ENCODE data around the gene CAVIN3. TPM values are rescaled to one million over a fixed set of nuclear protein-coding genes. Genes with fewer than 3 reads are reported as not detected.

The CAVIN3 gene, protein sequence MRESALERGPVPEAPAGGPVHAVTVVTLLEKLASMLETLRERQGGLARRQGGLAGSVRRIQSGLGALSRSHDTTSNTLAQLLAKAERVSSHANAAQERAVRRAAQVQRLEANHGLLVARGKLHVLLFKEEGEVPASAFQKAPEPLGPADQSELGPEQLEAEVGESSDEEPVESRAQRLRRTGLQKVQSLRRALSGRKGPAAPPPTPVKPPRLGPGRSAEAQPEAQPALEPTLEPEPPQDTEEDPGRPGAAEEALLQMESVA
- total RNA-seq, result 10 to 100 TPM; 61.2 to 87.4 TPM
- polyA plus RNA-seq (ENCODE audit: insufficient read length in 6 of 6), result 10 to 100 TPM; 19.0 to 39.2 (median 25.6) TPM
- long read RNA-seq, donor 1, transcript CAVIN3-201 (2 exons, 1,174 nt), result major isoform, 61 of 63 reads
- long read RNA-seq, donor 1, partial matches to known transcripts, result 0 of 63 reads
- long read RNA-seq, donor 1, other reads (novel, unspliced or antisense), result 0 of 63 reads
- long read RNA-seq, donor 2, transcript CAVIN3-201 (2 exons, 1,174 nt), result major isoform, 45 of 53 reads
- long read RNA-seq, donor 2, partial matches to known transcripts, result 0 of 53 reads
- long read RNA-seq, donor 2, other reads (novel, unspliced or antisense), result 6 of 53 reads
- long read RNA-seq, donor 3, transcript CAVIN3-201 (2 exons, 1,174 nt), result major isoform, 25 of 26 reads
- long read RNA-seq, donor 3, partial matches to known transcripts, result 0 of 26 reads
- long read RNA-seq, donor 3, other reads (novel, unspliced or antisense), result 0 of 26 reads
- long read RNA-seq, donor 4, transcript CAVIN3-201 (2 exons, 1,174 nt), result major isoform, 153 of 187 reads
- long read RNA-seq, donor 4, partial matches to known transcripts, result 1 of 187 reads
- long read RNA-seq, donor 4, other reads (novel, unspliced or antisense), result 31 of 187 reads
- long read RNA-seq, donor 5, transcript CAVIN3-201 (2 exons, 1,174 nt), result major isoform, 33 of 34 reads
- long read RNA-seq, donor 5, partial matches to known transcripts, result 0 of 34 reads
- long read RNA-seq, donor 5, other reads (novel, unspliced or antisense), result 0 of 34 reads
- long read RNA-seq, donor 6, transcript CAVIN3-201 (2 exons, 1,174 nt), result major isoform, 46 of 46 reads
- long read RNA-seq, donor 6, partial matches to known transcripts, result 0 of 46 reads
- long read RNA-seq, donor 6, other reads (novel, unspliced or antisense), result 0 of 46 reads
- long read RNA-seq, donor 7, transcript CAVIN3-201 (2 exons, 1,174 nt), result major isoform, 25 of 25 reads
- long read RNA-seq, donor 7, partial matches to known transcripts, result 0 of 25 reads
- long read RNA-seq, donor 7, other reads (novel, unspliced or antisense), result 0 of 25 reads
- long read RNA-seq, donor 8, transcript CAVIN3-201 (2 exons, 1,174 nt), result major isoform, 35 of 35 reads
- long read RNA-seq, donor 8, partial matches to known transcripts, result 0 of 35 reads
- long read RNA-seq, donor 8, other reads (novel, unspliced or antisense), result 0 of 35 reads
- long read RNA-seq, donor 9, partial matches to known transcripts, result 0 of 1 reads
- long read RNA-seq, donor 9, other reads (novel, unspliced or antisense), result 0 of 1 reads
- long read RNA-seq, donor 10, transcript CAVIN3-201 (2 exons, 1,174 nt), result major isoform, 336 of 376 reads
- long read RNA-seq, donor 10, transcript CAVIN3-204 (2 exons, 1,025 nt), result minor isoform, 6 of 376 reads
- long read RNA-seq, donor 10, partial matches to known transcripts, result 20 of 376 reads
- long read RNA-seq, donor 10, other reads (novel, unspliced or antisense), result 12 of 376 reads
- long read RNA-seq, donor 11, transcript CAVIN3-201 (2 exons, 1,174 nt), result major isoform, 17 of 17 reads
- long read RNA-seq, donor 11, partial matches to known transcripts, result 0 of 17 reads
- long read RNA-seq, donor 11, other reads (novel, unspliced or antisense), result 0 of 17 reads
- long read RNA-seq, donor 12, transcript CAVIN3-201 (2 exons, 1,174 nt), result major isoform, 24 of 25 reads
- long read RNA-seq, donor 12, partial matches to known transcripts, result 0 of 25 reads
- long read RNA-seq, donor 12, other reads (novel, unspliced or antisense), result 0 of 25 reads

DNA sequence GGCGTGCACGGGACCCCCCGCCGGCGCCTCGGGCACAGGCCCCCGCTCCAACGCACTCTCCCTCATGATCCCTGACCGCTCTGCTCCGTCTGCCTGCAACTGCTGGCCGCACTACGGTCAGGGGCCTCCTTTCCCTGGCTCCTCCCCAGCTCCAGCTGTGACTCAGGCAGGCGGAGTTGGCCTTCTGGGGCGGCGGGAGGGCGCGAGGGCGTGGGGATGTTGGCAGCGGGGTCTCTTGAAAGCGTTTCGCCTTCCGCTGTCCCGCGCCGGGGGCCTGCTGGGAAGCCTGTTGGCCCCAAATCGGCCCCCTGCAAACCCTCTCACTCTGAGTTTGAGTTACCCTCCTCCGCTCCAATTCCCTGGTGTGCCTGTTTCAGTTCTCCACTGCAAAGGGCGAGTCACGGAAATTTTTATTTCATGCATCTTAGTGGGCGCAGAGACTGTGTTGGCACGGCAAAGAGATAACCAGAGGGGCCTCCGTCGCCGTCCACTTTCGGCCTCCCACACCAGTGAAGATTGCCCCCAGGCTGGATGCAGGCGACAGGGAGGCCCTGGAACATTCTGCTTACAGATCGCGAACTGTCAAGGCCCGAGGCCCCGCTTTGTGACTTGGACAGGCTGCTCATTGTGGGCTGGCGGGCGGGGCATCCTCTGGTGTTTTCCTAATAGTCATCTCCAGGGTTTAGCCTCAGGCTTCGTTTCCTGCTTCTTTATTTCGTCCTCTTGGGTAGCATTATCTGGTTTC is at the start of gene CAVIN3:
Gene CAVIN3 (minus strand): TSS at position 91 of the 745 bp plus-strand sequence. CDS start 25 bp downstream, at position 66.
- Histone ChIP-seq H3K4me1 (peaks cover 6 to 48% of the 10 kb centered on the region in 2 donors), H3K36me3 (no peaks in the 10 kb centered on the region), H3K4me3 (peak within 1 kb of the TSS; percentile 46 to 56), H3K27ac (peak within 1 kb of the TSS; percentile 87 to 98), H3K27me3 (peaks cover 0 to 26% of the 10 kb centered on the region in 2 donors), H3K9me3 (no peaks in the 10 kb centered on the region)
- DNase-seq (peak; percentile 78 to 87 (median 87)), ATAC-seq (peak; percentile 77)
- no peak for TF ChIP-seq CTCF (IDR thresholded peaks at IDR 0.05)
- intact Hi-C loops (cut with DNase I), result no loop called here

DNA sequence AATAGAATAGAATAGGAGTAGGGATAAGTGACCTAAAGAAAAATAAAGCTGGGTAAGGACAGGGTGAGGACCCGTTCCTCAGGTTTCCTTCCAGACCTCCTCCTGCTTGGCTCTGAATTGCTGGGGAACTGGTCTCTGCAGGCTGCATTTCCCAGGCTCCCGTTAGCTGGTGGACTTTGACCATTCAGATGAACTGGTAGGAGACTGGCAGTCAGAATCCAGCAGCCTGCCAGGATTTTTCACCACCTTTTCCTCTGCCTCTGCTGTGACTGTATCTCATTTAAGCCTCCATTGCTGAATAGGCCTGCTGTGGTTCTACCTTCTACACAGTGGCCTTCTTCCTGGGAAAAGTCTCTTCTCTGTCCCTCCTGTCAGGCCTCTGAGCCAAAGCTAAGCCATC is 45.4 kb upstream of the CAVIN3 start:
- H3K9me3 ChIP-seq, result no peaks in the 10 kb centered on the region
- no peaks in the 10 kb centered on the region for H3K36me3 ChIP-seq
- no peak for TF ChIP-seq CTCF (IDR thresholded peaks at IDR 0.05)
- no peak overlapping the region for H3K27ac ChIP-seq
- DNase-seq (no peak), ATAC-seq (no peak)
- H3K4me1 ChIP-seq, result peaks cover 0 to 4% of the 10 kb centered on the region in 2 donors
- no peak overlapping the region for H3K4me3 ChIP-seq
- no peaks in the 10 kb centered on the region for H3K27me3 ChIP-seq
- intact Hi-C loops (cut with DNase I), result no loop called here

DNA sequence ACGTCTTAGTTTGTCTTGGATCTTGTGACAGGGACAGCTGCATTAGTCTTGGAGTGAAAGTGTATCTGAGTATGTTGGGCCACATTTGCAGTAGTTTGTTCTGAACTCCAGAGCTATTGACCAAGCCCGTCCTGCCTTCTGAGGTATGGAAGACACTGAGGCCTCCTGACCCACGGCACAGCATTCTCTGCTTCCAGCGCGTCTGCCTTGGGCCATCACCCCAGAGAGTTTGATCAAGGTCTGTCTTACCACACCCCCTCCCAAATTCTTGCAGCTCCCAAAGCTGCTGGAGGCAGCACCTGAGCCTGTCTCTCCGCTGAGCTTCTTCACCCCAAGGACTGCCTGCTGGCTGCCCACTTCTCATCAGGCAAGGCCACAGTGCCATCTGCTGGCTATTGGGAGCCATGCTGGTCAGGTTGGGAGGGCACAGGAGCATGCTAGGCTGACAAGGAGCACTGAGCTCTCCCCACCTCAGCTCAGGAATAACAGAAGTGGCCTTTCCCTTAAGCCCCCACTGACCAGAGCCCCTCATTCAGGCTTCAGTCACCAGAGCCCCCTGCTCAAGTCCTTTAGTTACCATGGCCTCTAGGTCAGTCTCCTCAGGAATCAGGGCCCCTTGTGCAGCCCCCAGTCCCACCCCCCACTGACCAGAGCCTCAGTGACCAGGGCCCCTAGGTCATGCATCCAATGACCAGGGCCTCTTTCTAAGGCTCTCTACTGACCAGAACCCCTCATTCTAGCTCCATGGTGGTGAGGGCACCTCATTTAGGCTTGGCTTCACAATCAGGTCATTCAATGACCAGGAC is 42.8 kb upstream of the CAVIN3 start:
- TF ChIP-seq CTCF (IDR thresholded peaks at IDR 0.05), result peak; percentile 81 to 87
- Histone ChIP-seq H3K36me3 (no peaks in the 10 kb centered on the region), H3K27me3 (no peaks in the 10 kb centered on the region), H3K4me1 (peaks cover 0 to 4% of the 10 kb centered on the region in 2 donors), H3K9me3 (no peaks in the 10 kb centered on the region), H3K4me3 (no peak overlapping the region), H3K27ac (no peak overlapping the region)
- ATAC-seq (peak; percentile 100), DNase-seq (peak; percentile 55 to 86 (median 80))
- intact Hi-C loops (cut with DNase I), result loop anchor here in 1 of 2 donors (5.0 kb wide), 1 partner anchor 341 kb away; no protein-coding TSS in a partner anchor

Measured in left lung (tissue), 14 donors.